Measurements from ENCODE around the gene TAS2R3. TPM values are rescaled to one million over a fixed set of nuclear protein-coding genes. Genes with fewer than 3 reads are reported as not detected.

TAS2R3 gene
- total and polyA plus RNA-seq, 4 donors = 0.47 to 4.1 TPM; not detected in 2

DNA sequence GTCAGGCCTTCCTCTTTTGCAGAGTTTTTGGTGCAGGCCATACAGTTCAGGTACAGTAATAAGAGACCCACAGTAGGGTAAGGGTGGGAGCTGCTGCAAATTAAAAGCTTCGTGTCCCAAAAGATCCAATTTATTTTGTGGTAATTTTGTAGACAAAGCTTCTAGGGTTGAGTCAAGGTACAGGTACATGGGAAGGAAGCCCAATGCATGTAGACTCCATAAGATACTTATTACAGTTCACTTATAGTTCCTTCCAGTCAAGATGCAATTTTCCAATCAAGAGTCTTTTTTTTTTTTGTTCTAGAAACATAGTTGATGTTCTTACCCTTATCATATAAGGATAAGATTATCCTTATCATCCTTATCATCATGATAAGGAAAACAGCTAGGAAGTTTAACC is 12.5 kb downstream of the TAS2R3 start, which contains the start of gene TAS2R4:
Gene TAS2R4, plus strand, starts transcription at position 301 of the 400 bp plus-strand sequence. CDS start 1,815 bp downstream, outside the sequence.
- no peaks in the 10 kb centered on the region for H3K27me3 ChIP-seq (ENCODE audit: control insufficient read depth in 4 of 4, insufficient read depth in 4 of 4, low read length in 3 of 4)
- no peak within 1 kb of the TSS for H3K9ac ChIP-seq (ENCODE audit: low read depth in 1 of 2, low read length in 2 of 2)
- TF ChIP-seq EGR1 (IDR thresholded peaks at IDR 0.05; ENCODE audit: low read depth in 2 of 2) (no peak), GABPA (IDR thresholded peaks at IDR 0.05 in 1 of 2, conservative IDR thresholded peaks at IDR 0.05 in 1 of 2) (no peak), HNF4G (IDR thresholded peaks at IDR 0.05) (no peak), RXRA (IDR thresholded peaks at IDR 0.05) (no peak), HNF4A (conservative IDR thresholded peaks at IDR 0.05) (no peak), JUND (IDR thresholded peaks at IDR 0.05) (no peak), FOXA1 (IDR thresholded peaks at IDR 0.05) (no peak)
- TF ChIP-seq, protein P1, sequence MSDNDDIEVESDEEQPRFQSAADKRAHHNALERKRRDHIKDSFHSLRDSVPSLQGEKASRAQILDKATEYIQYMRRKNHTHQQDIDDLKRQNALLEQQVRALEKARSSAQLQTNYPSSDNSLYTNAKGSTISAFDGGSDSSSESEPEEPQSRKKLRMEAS (IDR thresholded peaks at IDR 0.05) = no peak
- H3K36me3 ChIP-seq (ENCODE audit: control insufficient read depth in 4 of 4, insufficient read depth in 3 of 4, low read depth in 1 of 4, low read length in 3 of 4) = peaks cover 0 to 11% (median 6%) of the 10 kb centered on the region in 4 donors
- H3K4me3 ChIP-seq (ENCODE audit: low read depth in 1 of 3, low read length in 3 of 3) = no peak within 1 kb of the TSS
- DNase-seq (ENCODE audit: low spot score) = no peak
- H3K4me1 ChIP-seq (ENCODE audit: control insufficient read depth in 4 of 4, insufficient read depth in 4 of 4, low read length in 3 of 4) = no peaks in the 10 kb centered on the region
- WGBS = 98% methylated on average over 1 of the region's 1 CpG
- no peaks in the 10 kb centered on the region for H3K9me3 ChIP-seq (ENCODE audit: control insufficient read depth in 4 of 4, low read length in 3 of 4)
- no peak within 1 kb of the TSS for H3K27ac ChIP-seq (ENCODE audit: low read depth in 1 of 2, low read length in 2 of 2)

DNA sequence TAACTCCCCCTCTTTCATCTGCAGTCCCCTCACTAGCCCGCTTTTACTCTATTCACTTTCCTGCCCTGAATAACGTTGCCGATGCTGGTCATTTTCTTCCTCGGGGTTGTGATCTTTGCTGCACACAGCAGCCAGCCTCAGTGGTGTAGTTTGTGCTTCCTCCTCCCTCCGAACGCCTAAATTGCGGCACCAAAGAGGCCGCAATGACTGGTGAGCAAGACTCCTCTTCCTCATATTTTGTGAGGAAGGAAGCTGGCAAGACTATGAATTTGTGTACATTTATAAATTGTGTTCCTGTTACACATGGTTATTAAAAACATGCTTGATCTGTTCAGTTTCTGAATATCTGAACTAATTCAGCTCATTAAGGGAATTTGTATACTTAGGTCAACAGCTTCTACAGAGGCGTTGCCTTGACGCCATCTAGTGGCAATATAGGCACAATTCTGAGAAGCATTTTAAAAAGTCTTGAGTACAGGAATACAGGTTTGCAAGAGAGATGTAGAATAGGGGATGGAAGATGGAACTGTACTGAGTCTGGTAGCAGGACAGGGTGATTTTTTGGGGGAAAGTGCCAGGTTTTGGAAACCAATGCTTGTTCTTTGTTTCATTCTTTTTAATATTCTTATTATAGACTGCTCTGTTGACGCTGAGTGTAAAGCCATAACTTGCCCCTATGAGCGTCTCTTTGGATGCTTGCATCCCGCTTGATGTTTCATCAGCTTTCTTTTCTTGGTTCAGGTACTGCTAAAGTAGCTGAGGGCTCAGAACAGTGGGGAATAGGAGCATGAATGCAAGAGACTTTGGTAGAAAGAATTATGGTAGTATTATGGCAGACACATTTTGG is 22.0 kb downstream of the TAS2R3 start:
- H3K9ac ChIP-seq (ENCODE audit: low read depth in 1 of 2, low read length in 2 of 2) = no peak overlapping the region
- DNase-seq (ENCODE audit: low spot score) = no peak
- no peak overlapping the region for H3K4me3 ChIP-seq (ENCODE audit: low read depth in 1 of 3, low read length in 3 of 3)
- 77% methylated on average over 13 of the region's 13 CpGs for WGBS
- TF ChIP-seq HNF4G (IDR thresholded peaks at IDR 0.05) (no peak), RAD21 (IDR thresholded peaks at IDR 0.05) (peak; percentile 81 to 85), FOXA1 (IDR thresholded peaks at IDR 0.05) (no peak), FOXA2 (IDR thresholded peaks at IDR 0.05) (peak; percentile 44)
- TF ChIP-seq, protein P2, sequence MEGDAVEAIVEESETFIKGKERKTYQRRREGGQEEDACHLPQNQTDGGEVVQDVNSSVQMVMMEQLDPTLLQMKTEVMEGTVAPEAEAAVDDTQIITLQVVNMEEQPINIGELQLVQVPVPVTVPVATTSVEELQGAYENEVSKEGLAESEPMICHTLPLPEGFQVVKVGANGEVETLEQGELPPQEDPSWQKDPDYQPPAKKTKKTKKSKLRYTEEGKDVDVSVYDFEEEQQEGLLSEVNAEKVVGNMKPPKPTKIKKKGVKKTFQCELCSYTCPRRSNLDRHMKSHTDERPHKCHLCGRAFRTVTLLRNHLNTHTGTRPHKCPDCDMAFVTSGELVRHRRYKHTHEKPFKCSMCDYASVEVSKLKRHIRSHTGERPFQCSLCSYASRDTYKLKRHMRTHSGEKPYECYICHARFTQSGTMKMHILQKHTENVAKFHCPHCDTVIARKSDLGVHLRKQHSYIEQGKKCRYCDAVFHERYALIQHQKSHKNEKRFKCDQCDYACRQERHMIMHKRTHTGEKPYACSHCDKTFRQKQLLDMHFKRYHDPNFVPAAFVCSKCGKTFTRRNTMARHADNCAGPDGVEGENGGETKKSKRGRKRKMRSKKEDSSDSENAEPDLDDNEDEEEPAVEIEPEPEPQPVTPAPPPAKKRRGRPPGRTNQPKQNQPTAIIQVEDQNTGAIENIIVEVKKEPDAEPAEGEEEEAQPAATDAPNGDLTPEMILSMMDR (IDR thresholded peaks at IDR 0.05; ENCODE audit: low read depth, low read length, missing input control) = peak; percentile 62
- no peaks in the 10 kb centered on the region for H3K9me3 ChIP-seq (ENCODE audit: control insufficient read depth in 4 of 4, low read length in 3 of 4)
- no peaks in the 10 kb centered on the region for H3K27me3 ChIP-seq (ENCODE audit: control insufficient read depth in 4 of 4, insufficient read depth in 4 of 4, low read length in 3 of 4)
- no peak overlapping the region for H3K27ac ChIP-seq (ENCODE audit: low read depth in 1 of 2, low read length in 2 of 2)
- H3K36me3 ChIP-seq (ENCODE audit: control insufficient read depth in 4 of 4, insufficient read depth in 3 of 4, low read depth in 1 of 4, low read length in 3 of 4) = no peaks in the 10 kb centered on the region
- H3K4me1 ChIP-seq (ENCODE audit: control insufficient read depth in 4 of 4, insufficient read depth in 4 of 4, low read length in 3 of 4) = no peaks in the 10 kb centered on the region

DNA sequence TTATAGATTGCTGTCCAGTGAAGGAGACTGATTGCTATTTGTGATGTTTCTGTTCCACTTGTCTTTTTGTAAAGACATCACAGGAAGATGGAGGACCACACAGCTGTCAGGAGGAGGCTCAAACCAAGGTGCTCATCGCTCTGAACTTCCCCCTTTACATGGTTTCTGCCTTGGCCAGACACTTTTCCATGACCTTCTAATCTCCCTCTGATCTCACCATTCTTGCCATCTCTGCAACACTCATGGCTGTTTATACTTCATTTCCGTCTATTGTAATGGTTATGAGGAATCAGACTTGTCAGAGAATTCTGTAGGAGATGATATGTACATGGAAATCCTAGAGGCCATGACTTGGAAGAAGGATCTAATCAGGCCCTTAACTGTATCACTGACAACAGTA is 24.4 kb downstream of the TAS2R3 start:
- no peak for DNase-seq (ENCODE audit: low spot score)
- WGBS = 82% methylated on average over 2 of the region's 2 CpGs

More for the DNA sequence above, 24.4 kb downstream of the TAS2R3 start:
- no peaks in the 10 kb centered on the region for H3K9me3 ChIP-seq (ENCODE audit: control insufficient read depth in 4 of 4, low read length in 3 of 4)
- TF ChIP-seq SP1 (IDR thresholded peaks at IDR 0.05) = no peak
- no peak for TF ChIP-seq EGR1 (IDR thresholded peaks at IDR 0.05; ENCODE audit: low read depth in 2 of 2)
- TF ChIP-seq GABPA (IDR thresholded peaks at IDR 0.05 in 1 of 2, conservative IDR thresholded peaks at IDR 0.05 in 1 of 2) = no peak
- no peak for TF ChIP-seq JUND (IDR thresholded peaks at IDR 0.05)
- TF ChIP-seq NR2F2 (IDR thresholded peaks at IDR 0.05) = no peak
- TF ChIP-seq RAD21 (IDR thresholded peaks at IDR 0.05) = no peak
- TF ChIP-seq, protein P2 (IDR thresholded peaks at IDR 0.05; ENCODE audit: low read depth, low read length, missing input control) = no peak
- H3K9ac ChIP-seq (ENCODE audit: low read depth in 1 of 2, low read length in 2 of 2) = no peak overlapping the region
- no peaks in the 10 kb centered on the region for H3K36me3 ChIP-seq (ENCODE audit: control insufficient read depth in 4 of 4, insufficient read depth in 3 of 4, low read depth in 1 of 4, low read length in 3 of 4)
- H3K4me1 ChIP-seq (ENCODE audit: control insufficient read depth in 4 of 4, insufficient read depth in 4 of 4, low read length in 3 of 4) = no peaks in the 10 kb centered on the region
- H3K27me3 ChIP-seq (ENCODE audit: control insufficient read depth in 4 of 4, insufficient read depth in 4 of 4, low read length in 3 of 4) = no peaks in the 10 kb centered on the region
- H3K27ac ChIP-seq (ENCODE audit: low read depth in 1 of 2, low read length in 2 of 2) = no peak overlapping the region
- H3K4me3 ChIP-seq (ENCODE audit: low read depth in 1 of 3, low read length in 3 of 3) = no peak overlapping the region
